Chondrocyte (in vitro differentiated cells): ENCODE data around the gene TRIM34. TPM values are rescaled to one million over a fixed set of nuclear protein-coding genes. Genes with fewer than 3 reads are reported as not detected.

ENCODE experiments used
- DNase-seq: peaks from one replicate; pipeline ENCODE4 v3.0.0; 2021; ENCODE audit warnings: mixed read lengths, low spot score
- H3K27ac Mint-ChIP-seq: one replicate; pipeline ENCODE4 v1.8.0; 2021; ENCODE audit warnings: mild to moderate bottlenecking, moderate library complexity, mixed read lengths; ENCODE audit not compliant: unreplicated experiment
- H3K27me3 Mint-ChIP-seq: 2 replicates; pipeline ENCODE4 v1.8.0; 2021; ENCODE audit warnings: low read depth, mixed read lengths
- H3K36me3 Mint-ChIP-seq: 2 replicates; pipeline ENCODE4 v1.8.0; 2021; ENCODE audit warnings: low read depth, mixed read lengths
- H3K4me1 Mint-ChIP-seq: 2 replicates; pipeline ENCODE4 v1.8.0; 2021; ENCODE audit warnings: low read depth, mild to moderate bottlenecking, mixed read lengths
- H3K4me3 Mint-ChIP-seq: one replicate; pipeline ENCODE4 v1.8.0; 2021; ENCODE audit warnings: mild to moderate bottlenecking, moderate library complexity, mixed read lengths; ENCODE audit not compliant: unreplicated experiment
- H3K9me3 Mint-ChIP-seq: 2 replicates; pipeline ENCODE4 v1.8.0; 2021; ENCODE audit warnings: low read depth, mixed read lengths
- total RNA-seq: library from RNA; stranded (reverse); gene quantifications from 3 replicates; pipeline ENCODE4 v1.2.1, GENCODE V29; 2021
- TF ChIP-seq, protein P1 (sequence below): fragments of 200-600 bp; sonication (generic); IDR thresholded peaks from 2 replicates; pipeline ENCODE4 v1.5.0; 2021; ENCODE audit warnings: antibody characterized with exemption, mild to moderate bottlenecking, moderate library complexity

TRIM34 gene
- total RNA-seq, 1 donor from 2014 or later: 2.1 TPM

DNA sequence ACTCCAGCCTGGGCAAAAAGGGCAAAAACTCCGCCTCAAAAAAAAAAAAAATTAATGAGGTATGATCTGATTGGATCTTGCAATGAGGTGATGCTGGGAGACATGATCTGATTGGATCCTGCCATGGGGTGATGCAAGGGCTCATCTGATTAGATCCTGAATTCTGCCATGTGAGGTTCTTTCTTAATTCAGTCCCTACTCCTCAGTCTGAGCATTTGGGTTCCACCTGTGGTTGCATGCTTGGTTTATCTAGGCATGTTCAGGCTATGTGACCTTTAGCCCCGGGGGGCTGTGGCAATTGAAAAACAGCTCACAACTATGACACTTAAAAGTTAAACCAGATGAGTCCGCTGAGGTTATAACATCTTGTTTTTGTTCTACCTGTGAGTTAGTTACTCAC, 33.2 kb upstream of the TRIM34 start:
- DNase-seq: no peak
- Mint-ChIP-seq H3K27me3 (no peaks in the 10 kb centered on the region), H3K4me3 (no peak overlapping the region), H3K27ac (no peak overlapping the region), H3K36me3 (no peaks in the 10 kb centered on the region), H3K4me1 (peaks cover 21% of the 10 kb centered on the region), H3K9me3 (no peaks in the 10 kb centered on the region)
- TF ChIP-seq, protein P1, sequence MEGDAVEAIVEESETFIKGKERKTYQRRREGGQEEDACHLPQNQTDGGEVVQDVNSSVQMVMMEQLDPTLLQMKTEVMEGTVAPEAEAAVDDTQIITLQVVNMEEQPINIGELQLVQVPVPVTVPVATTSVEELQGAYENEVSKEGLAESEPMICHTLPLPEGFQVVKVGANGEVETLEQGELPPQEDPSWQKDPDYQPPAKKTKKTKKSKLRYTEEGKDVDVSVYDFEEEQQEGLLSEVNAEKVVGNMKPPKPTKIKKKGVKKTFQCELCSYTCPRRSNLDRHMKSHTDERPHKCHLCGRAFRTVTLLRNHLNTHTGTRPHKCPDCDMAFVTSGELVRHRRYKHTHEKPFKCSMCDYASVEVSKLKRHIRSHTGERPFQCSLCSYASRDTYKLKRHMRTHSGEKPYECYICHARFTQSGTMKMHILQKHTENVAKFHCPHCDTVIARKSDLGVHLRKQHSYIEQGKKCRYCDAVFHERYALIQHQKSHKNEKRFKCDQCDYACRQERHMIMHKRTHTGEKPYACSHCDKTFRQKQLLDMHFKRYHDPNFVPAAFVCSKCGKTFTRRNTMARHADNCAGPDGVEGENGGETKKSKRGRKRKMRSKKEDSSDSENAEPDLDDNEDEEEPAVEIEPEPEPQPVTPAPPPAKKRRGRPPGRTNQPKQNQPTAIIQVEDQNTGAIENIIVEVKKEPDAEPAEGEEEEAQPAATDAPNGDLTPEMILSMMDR: no peak

DNA sequence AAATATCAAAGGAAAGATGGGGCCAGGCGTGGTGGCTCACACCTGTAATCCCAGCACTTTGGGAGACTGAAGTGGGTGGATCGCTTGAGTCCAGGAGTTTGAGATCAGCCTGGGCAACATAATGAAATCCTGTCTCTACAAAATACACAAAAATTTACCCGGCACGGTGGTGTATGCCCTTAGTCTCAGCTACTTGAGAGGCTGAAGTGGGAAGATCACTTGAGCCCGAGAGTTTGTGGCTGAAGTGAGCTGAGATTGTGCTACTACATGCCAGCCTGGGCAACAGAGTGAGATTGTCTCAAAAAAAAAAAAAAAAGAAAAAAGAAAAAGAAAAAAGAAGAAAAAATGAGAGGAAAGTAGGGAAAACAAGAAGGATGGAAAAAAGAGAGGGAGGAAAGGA, 32.2 kb upstream of the TRIM34 start:
- no peaks in the 10 kb centered on the region for H3K36me3 Mint-ChIP-seq
- H3K9me3 Mint-ChIP-seq: no peaks in the 10 kb centered on the region
- H3K27me3 Mint-ChIP-seq: no peaks in the 10 kb centered on the region
- no peak overlapping the region for H3K4me3 Mint-ChIP-seq
- TF ChIP-seq, protein P1: no peak
- no peak for DNase-seq
- peaks cover 31% of the 10 kb centered on the region for H3K4me1 Mint-ChIP-seq
- no peak overlapping the region for H3K27ac Mint-ChIP-seq

GRCh38 chr11:5593146-5593545, 31.7 kb upstream of the TRIM34 start:
- Mint-ChIP-seq H3K27me3 (no peaks in the 10 kb centered on the region), H3K4me3 (no peak overlapping the region)

DNA sequence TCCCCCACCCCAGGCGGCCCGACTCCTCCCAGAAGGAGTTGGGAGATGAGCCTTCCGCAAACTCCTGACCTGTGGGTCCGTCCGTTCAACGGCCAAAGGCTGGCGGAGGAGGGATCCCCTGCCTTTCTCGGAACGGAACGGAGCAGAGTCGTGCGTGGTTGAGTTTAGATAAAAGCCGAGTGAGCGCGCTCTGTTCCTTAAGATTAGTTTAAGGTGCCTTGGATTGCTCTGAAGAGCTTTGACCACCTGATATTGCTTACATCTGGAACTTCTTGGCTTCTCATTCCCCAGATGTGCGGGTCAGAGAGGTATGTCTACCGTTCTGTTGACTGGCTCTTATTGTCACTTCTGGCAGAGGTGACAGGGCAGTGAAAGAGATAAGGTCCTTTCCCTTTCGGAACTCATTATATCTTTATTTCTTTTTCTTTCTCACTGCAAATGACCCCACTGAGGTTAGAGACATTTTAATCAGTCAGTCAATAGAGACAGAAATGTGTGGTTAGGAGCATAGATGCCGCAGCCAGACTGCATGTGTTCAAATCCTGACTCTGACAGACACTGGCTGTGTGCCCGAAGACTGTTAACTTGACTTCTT, 28.1 kb upstream of the TRIM34 start, which contains the start of gene TRIM6:
TSS of gene TRIM6 (plus strand) at position 31 of the 595 bp plus-strand sequence. CDS start at position 292, 261 bp downstream.
- H3K4me3 Mint-ChIP-seq: peak within 1 kb of the TSS; percentile 82
- DNase-seq: no peak
- H3K27ac Mint-ChIP-seq: peak within 1 kb of the TSS; percentile 85
- TF ChIP-seq, protein P1: no peak
- H3K4me1 Mint-ChIP-seq: peaks cover 43% of the 10 kb centered on the region
- no peaks in the 10 kb centered on the region for H3K9me3 Mint-ChIP-seq
- peaks cover 1% of the 10 kb centered on the region for H3K36me3 Mint-ChIP-seq
- H3K27me3 Mint-ChIP-seq: no peaks in the 10 kb centered on the region

More at GRCh38 chr11:5593146-5593545, 31.7 kb upstream of the TRIM34 start:
- Mint-ChIP-seq H3K9me3 (no peaks in the 10 kb centered on the region), H3K4me1 (peaks cover 36% of the 10 kb centered on the region), H3K27ac (peak overlapping the region; percentile 62), H3K36me3 (no peaks in the 10 kb centered on the region)
- no peak for DNase-seq
- TF ChIP-seq, protein P1: no peak

- Mint-ChIP-seq H3K4me3 (peak overlapping the region; percentile 82), H3K27me3 (no peaks in the 10 kb centered on the region), H3K36me3 (peaks cover 1% of the 10 kb centered on the region), H3K9me3 (no peaks in the 10 kb centered on the region), H3K27ac (no peak overlapping the region), H3K4me1 (peaks cover 43% of the 10 kb centered on the region)
- DNase-seq: no peak
- TF ChIP-seq, protein P1: no peak
Observed at GRCh38 chr11:5597953-5598352, 26.8 kb upstream of the TRIM34 start.
